Activated CD4-positive, alpha-beta memory T cell treated with anti-CD3 and anti-CD28 coated beads, Interleukin-2, amount 10 ng/mL, durations not matched to agents 7 days and 5 days (primary cell): ENCODE results near the gene PPIL4. TPM values are rescaled to one million over a fixed set of nuclear protein-coding genes. Genes with fewer than 3 reads are reported as not detected.

ENCODE experiments used
- CTCF ChIA-PET: fragments of 350-600 bp; sonication (Branson Sonifier 250); formaldehyde crosslinking; loops from one replicate; lab custom pipeline; 2021; ENCODE audit warnings: antibody characterized with exemption, inconsistent platforms; lab: Charles Lee
- POLR2A ChIA-PET: fragments of 350-600 bp; sonication (Branson Sonifier 250); formaldehyde crosslinking; loops from one replicate; lab custom pipeline; 2021; ENCODE audit warnings: antibody characterized with exemption; lab: Charles Lee
- DNase-seq: peaks from one replicate; pipeline ENCODE4 v3.0.0-alpha.2; 2020
- H3K27ac Mint-ChIP-seq: one replicate; pipeline ENCODE4 v1.8.0; 2021; ENCODE audit warnings: mild to moderate bottlenecking, mixed read lengths
- H3K27me3 Mint-ChIP-seq: one replicate; pipeline ENCODE4 v1.8.0; 2021; ENCODE audit warnings: mixed read lengths
- H3K36me3 Mint-ChIP-seq: one replicate; pipeline ENCODE4 v1.8.0; 2021; ENCODE audit warnings: low read depth, mixed read lengths
- H3K4me1 Mint-ChIP-seq: one replicate; pipeline ENCODE4 v1.8.0; 2021; ENCODE audit warnings: mixed read lengths
- H3K4me3 Mint-ChIP-seq: one replicate; pipeline ENCODE4 v1.8.0; 2021; ENCODE audit warnings: mild to moderate bottlenecking, mixed read lengths
- H3K9me3 Mint-ChIP-seq: one replicate; pipeline ENCODE4 v1.8.0; 2021; ENCODE audit warnings: mixed read lengths
- total RNA-seq, 2 experiments: library from RNA; stranded (reverse); gene quantifications; one replicate each; pipeline ENCODE4 v1.2.3, GENCODE V29; 2021

Gene PPIL4
- total RNA-seq, 2 experiments from 2014 or later, result 17.0 to 18.3 TPM

GRCh38 chr6:149563928-149564325 lies 18.1 kb upstream of the PPIL4 start:
- Mint-ChIP-seq H3K27me3 (peaks cover 20% of the 10 kb centered on the region), H3K4me1 (peaks cover 22% of the 10 kb centered on the region), H3K4me3 (no peak overlapping the region), H3K9me3 (no peaks in the 10 kb centered on the region), H3K36me3 (no peaks in the 10 kb centered on the region), H3K27ac (no peak overlapping the region)
- ChIA-PET CTCF (interaction anchor here (1.0 to 6.2 kb wide), 4 partner anchors 13 to 303 kb away, joined by 5 to 55 read pairs (median 10); partner anchors contain the start of gene PPIL4), POLR2A (interaction anchor here (3.2 kb wide), 1 partner anchor 18 kb away, joined by 18 read pairs; the partner anchor contains the start of gene PPIL4)
- no peak for DNase-seq

- H3K27me3 Mint-ChIP-seq, result peaks cover 23% of the 10 kb centered on the region
- DNase-seq, result no peak
- CTCF ChIA-PET, result interaction anchor here (1.0 to 6.2 kb wide), 4 partner anchors 12 to 77 kb away, joined by 3 to 55 read pairs (median 10); partner anchors contain the start of gene PPIL4
- H3K4me1 Mint-ChIP-seq, result peaks cover 22% of the 10 kb centered on the region
- no peak overlapping the region for H3K27ac Mint-ChIP-seq
- no peaks in the 10 kb centered on the region for H3K9me3 Mint-ChIP-seq
- no peak overlapping the region for H3K4me3 Mint-ChIP-seq
- no peaks in the 10 kb centered on the region for H3K36me3 Mint-ChIP-seq
- POLR2A ChIA-PET, result interaction anchor here (1.0 to 3.2 kb wide), 2 partner anchors 17 to 69 kb away, joined by 3 to 18 read pairs; partner anchors contain the start of gene PPIL4
Observed at GRCh38 chr6:149563203-149563927, 17.5 kb upstream of the PPIL4 start.

GRCh38 chr6:149560736-149561135 lies 14.9 kb upstream of the PPIL4 start:
- no peak overlapping the region for H3K4me3 Mint-ChIP-seq
- H3K27ac Mint-ChIP-seq, result no peak overlapping the region
- ChIA-PET CTCF (interaction anchor here (1.0 to 6.2 kb wide), 4 partner anchors 10 to 75 kb away, joined by 3 to 55 read pairs (median 9); partner anchors contain the start of gene PPIL4), POLR2A (interaction anchor here (0.6 kb wide), 1 partner anchor 87 kb away, joined by 3 read pairs; the partner anchor contains the start of gene KATNA1)
- H3K36me3 Mint-ChIP-seq, result no peaks in the 10 kb centered on the region
- peak; percentile 21 for DNase-seq
- H3K4me1 Mint-ChIP-seq, result peaks cover 7% of the 10 kb centered on the region
- H3K9me3 Mint-ChIP-seq, result no peaks in the 10 kb centered on the region
- H3K27me3 Mint-ChIP-seq, result peaks cover 41% of the 10 kb centered on the region

GRCh38 chr6:149559389-149559788 lies 13.5 kb upstream of the PPIL4 start:
- CTCF ChIA-PET, result no interaction called here
- Mint-ChIP-seq H3K27ac (no peak overlapping the region), H3K27me3 (peaks cover 53% of the 10 kb centered on the region), H3K4me1 (no peaks in the 10 kb centered on the region), H3K4me3 (no peak overlapping the region), H3K9me3 (no peaks in the 10 kb centered on the region), H3K36me3 (no peaks in the 10 kb centered on the region)
- no peak for DNase-seq
- POLR2A ChIA-PET, result no interaction called here

GRCh38 chr6:149558029-149558428 lies 12.2 kb upstream of the PPIL4 start:
- ChIA-PET CTCF (no interaction called here), POLR2A (no interaction called here)
- Mint-ChIP-seq H3K4me1 (no peaks in the 10 kb centered on the region), H3K9me3 (no peaks in the 10 kb centered on the region), H3K4me3 (no peak overlapping the region), H3K27ac (no peak overlapping the region), H3K27me3 (peaks cover 54% of the 10 kb centered on the region), H3K36me3 (no peaks in the 10 kb centered on the region)
- no peak for DNase-seq

- Mint-ChIP-seq H3K36me3 (no peaks in the 10 kb centered on the region), H3K4me3 (no peak overlapping the region), H3K27ac (no peak overlapping the region), H3K4me1 (peaks cover 6% of the 10 kb centered on the region), H3K27me3 (peaks cover 33% of the 10 kb centered on the region), H3K9me3 (no peaks in the 10 kb centered on the region)
- CTCF ChIA-PET, result interaction anchor here (0.7 to 3.8 kb wide), 4 partner anchors 9 to 35 kb away, joined by 3 to 15 read pairs (median 9); partner anchors contain the start of gene GINM1
- POLR2A ChIA-PET, result interaction anchor here (0.5 to 1.9 kb wide), 3 partner anchors 14 to 216 kb away, joined by 3 to 6 read pairs (median 3); partner anchors contain the start of gene GINM1
- DNase-seq, result no peak
Observed at GRCh38 chr6:149551920-149552319, 6.1 kb upstream of the PPIL4 start.

- peak; percentile 69 for DNase-seq
- peaks cover 6% of the 10 kb centered on the region for H3K36me3 Mint-ChIP-seq
- ChIA-PET CTCF (interaction anchor here (0.6 to 3.9 kb wide), 22 partner anchors 9 to 715 kb away, joined by 3 to 55 read pairs (median 4); partner anchors contain the start of genes GINM1, LATS1 and ZC3H12D), POLR2A (interaction anchor here (0.6 to 3.7 kb wide), 21 partner anchors 8 to 793 kb away, joined by 3 to 18 read pairs (median 4); partner anchors contain the start of genes GINM1, KATNA1, LATS1 and PCMT1)
- no peaks in the 10 kb centered on the region for H3K9me3 Mint-ChIP-seq
- peaks cover 41% of the 10 kb centered on the region for H3K4me1 Mint-ChIP-seq
- peak overlapping the region; percentile 97 for H3K4me3 Mint-ChIP-seq
- peak overlapping the region; percentile 95 for H3K27ac Mint-ChIP-seq
- H3K27me3 Mint-ChIP-seq, result peaks cover 9% of the 10 kb centered on the region
Observed at GRCh38 chr6:149545258-149545753, 537 bp downstream of the PPIL4 start.

- Mint-ChIP-seq H3K27me3 (peaks cover 9% of the 10 kb centered on the region), H3K4me1 (peaks cover 41% of the 10 kb centered on the region), H3K27ac (peak overlapping the region; percentile 95), H3K36me3 (peaks cover 10% of the 10 kb centered on the region), H3K9me3 (no peaks in the 10 kb centered on the region), H3K4me3 (peak overlapping the region; percentile 97)
- no peak for DNase-seq
- POLR2A ChIA-PET, result interaction anchor here (0.9 to 3.7 kb wide), 13 partner anchors 14 to 793 kb away, joined by 3 to 18 read pairs (median 6); partner anchors contain the start of genes GINM1, KATNA1, LATS1 and TAB2
- CTCF ChIA-PET, result interaction anchor here (1.0 to 3.9 kb wide), 11 partner anchors 8 to 173 kb away, joined by 3 to 27 read pairs (median 5); partner anchors contain the start of genes LATS1 and ZC3H12D
Observed at GRCh38 chr6:149544646-149545257, 1.1 kb downstream of the PPIL4 start.

- H3K4me3 Mint-ChIP-seq, result no peak overlapping the region
- no peak overlapping the region for H3K27ac Mint-ChIP-seq
- H3K4me1 Mint-ChIP-seq, result peaks cover 35% of the 10 kb centered on the region
- H3K36me3 Mint-ChIP-seq, result peaks cover 34% of the 10 kb centered on the region
- ChIA-PET CTCF (no interaction called here), POLR2A (no interaction called here)
- H3K9me3 Mint-ChIP-seq, result no peaks in the 10 kb centered on the region
- DNase-seq, result no peak
- H3K27me3 Mint-ChIP-seq, result no peaks in the 10 kb centered on the region
Observed at GRCh38 chr6:149541139-149541538, 4.7 kb downstream of the PPIL4 start.

- Mint-ChIP-seq H3K9me3 (no peaks in the 10 kb centered on the region), H3K27me3 (no peaks in the 10 kb centered on the region), H3K4me3 (no peak overlapping the region), H3K27ac (no peak overlapping the region), H3K4me1 (no peaks in the 10 kb centered on the region), H3K36me3 (peaks cover 58% of the 10 kb centered on the region)
- ChIA-PET CTCF (interaction anchor here (1.4 kb wide), 1 partner anchor 18 kb away, joined by 4 read pairs; no protein-coding TSS in a partner anchor), POLR2A (no interaction called here)
- DNase-seq, result no peak
Observed at GRCh38 chr6:149534742-149535141, 11.1 kb downstream of the PPIL4 start.

- Mint-ChIP-seq H3K4me3 (no peak overlapping the region), H3K27me3 (no peaks in the 10 kb centered on the region), H3K27ac (no peak overlapping the region), H3K9me3 (no peaks in the 10 kb centered on the region), H3K36me3 (peaks cover 43% of the 10 kb centered on the region), H3K4me1 (peaks cover 4% of the 10 kb centered on the region)
- ChIA-PET POLR2A (no interaction called here), CTCF (interaction anchor here (2.5 kb wide), 1 partner anchor 13 kb away, joined by 14 read pairs; no protein-coding TSS in a partner anchor)
- no peak for DNase-seq
Observed at GRCh38 chr6:149529650-149530049, 16.2 kb downstream of the PPIL4 start.

GRCh38 chr6:149515494-149515893 lies 30.3 kb downstream of the PPIL4 start:
- CTCF ChIA-PET, result interaction anchor here (0.6 to 3.4 kb wide), 11 partner anchors 8 to 567 kb away, joined by 3 to 44 read pairs (median 5); no protein-coding TSS in a partner anchor
- peaks cover 3% of the 10 kb centered on the region for H3K9me3 Mint-ChIP-seq
- H3K36me3 Mint-ChIP-seq, result peaks cover 39% of the 10 kb centered on the region
- peaks cover 37% of the 10 kb centered on the region for H3K4me1 Mint-ChIP-seq
- no peak overlapping the region for H3K4me3 Mint-ChIP-seq
- POLR2A ChIA-PET, result interaction anchor here (0.6 to 3.1 kb wide), 3 partner anchors 20 to 284 kb away, joined by 3 to 13 read pairs (median 5); partner anchors contain the start of gene ZC3H12D
- H3K27me3 Mint-ChIP-seq, result no peaks in the 10 kb centered on the region
- no peak for DNase-seq
- H3K27ac Mint-ChIP-seq, result no peak overlapping the region
